IPS DF 19.7 (cell line): ENCODE measurements around the gene MYO5B.

Source experiments
- DNase-seq: peaks from one replicate; pipeline ENCODE4 v3.0.0-alpha.2; 2013; ENCODE audit warnings: low read depth, low spot score

MYO5B gene

GRCh38 chr18:49924293-49924983 lies 270.5 kb downstream of the MYO5B start:
- no peak for DNase-seq

GRCh38 chr18:49922228-49922627 lies 272.7 kb downstream of the MYO5B start:
- no peak for DNase-seq

DNA sequence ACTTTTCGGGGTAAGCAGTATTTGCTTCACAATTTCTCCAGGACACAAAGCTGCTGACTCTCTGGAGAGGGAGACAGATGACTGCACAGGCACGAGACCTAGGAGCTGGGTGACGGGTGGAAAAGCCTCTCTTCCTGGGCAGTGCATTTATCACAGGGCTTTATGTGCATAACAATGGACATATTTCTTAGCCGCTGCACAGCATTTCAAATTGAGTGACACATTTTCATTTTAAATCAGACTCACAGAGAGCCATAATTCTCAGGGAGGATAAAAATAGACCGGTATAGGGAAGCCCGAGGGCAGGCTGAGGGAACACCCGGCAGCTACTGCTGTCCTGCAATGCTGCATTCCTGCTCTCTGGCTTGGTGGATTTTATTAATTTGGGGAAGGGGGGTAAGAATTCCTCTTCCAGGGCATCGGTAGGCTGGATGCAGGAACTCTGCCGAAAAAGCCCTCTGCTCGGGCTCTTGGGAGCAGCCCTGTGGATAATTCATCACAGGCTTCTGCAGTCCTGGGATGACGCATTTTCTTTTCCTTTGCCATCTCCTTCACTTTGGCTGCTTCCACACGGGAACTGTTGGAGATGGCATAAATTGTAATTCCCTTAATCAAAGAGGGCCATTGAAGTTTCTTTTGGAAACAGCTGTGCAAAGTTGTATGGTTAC lies 273.5 kb downstream of the MYO5B start:
- no peak for DNase-seq

- DNase-seq, result no peak
Observed at GRCh38 chr18:49920731-49921130, 274.2 kb downstream of the MYO5B start.

DNA sequence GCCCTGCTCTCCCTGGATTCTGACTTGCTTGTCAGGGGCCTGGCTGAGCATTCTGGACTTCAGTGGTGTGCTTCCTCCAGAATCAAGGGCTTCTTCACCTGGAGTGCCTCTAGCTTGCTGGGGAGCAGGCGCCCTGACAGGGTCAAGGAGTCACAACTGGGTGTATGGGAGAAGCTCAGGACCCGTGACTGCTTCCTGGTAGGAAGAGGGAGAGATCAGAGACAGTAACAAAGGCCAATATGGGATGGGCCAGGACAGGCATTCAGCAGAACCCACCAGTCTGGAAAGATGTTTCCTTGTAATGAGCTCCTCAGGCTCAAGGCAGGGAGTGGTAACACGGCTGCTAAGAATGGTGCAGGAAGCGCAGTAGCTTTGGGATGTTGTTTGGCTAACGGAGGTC lies 277.2 kb downstream of the MYO5B start:
- DNase-seq, result no peak

- DNase-seq, result no peak
Observed at GRCh38 chr18:49915352-49915751, 279.6 kb downstream of the MYO5B start.

DNA sequence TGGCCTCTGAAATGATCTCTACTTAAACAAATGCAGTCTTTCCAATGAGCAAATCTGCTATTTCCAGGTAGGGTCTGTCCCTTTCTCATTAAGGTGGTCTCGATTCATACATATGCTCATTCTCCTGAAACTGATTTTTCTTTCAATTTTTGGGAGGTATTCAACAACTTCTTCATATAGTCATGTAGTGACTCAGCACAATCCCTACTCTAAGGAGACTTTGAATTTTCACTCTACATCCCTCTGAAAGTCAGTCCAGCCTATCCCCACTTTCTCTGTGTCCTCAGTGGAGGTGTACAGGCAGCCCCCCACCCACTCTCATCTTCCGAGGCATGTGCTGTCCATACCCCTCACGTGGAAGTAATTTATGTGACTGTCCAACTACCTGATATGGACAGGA lies 281.7 kb downstream of the MYO5B start:
- no peak for DNase-seq

DNA sequence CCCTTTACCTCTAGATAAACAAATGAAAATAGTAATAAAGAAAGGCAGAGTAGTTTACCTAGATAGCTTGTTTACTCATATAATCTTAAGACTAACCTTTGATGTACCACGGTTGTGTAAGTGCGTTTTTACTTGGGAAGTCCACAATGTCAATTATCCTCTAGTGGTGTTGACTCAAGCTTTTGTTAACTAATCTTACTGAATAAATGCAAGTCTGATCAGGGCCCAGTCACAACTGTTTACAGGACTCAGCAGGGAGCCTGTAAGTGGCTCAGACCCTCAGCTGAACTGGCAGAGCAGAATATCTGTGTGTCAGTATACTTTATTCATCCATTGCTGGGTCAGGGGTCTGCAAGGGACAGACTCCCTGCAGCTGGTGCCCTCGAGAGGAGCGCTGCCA lies 283.5 kb downstream of the MYO5B start:
- no peak for DNase-seq

GRCh38 chr18:49910986-49911385 lies 284.0 kb downstream of the MYO5B start:
- no peak for DNase-seq

- no peak for DNase-seq
Observed at GRCh38 chr18:49910019-49910418, 284.9 kb downstream of the MYO5B start.

DNA sequence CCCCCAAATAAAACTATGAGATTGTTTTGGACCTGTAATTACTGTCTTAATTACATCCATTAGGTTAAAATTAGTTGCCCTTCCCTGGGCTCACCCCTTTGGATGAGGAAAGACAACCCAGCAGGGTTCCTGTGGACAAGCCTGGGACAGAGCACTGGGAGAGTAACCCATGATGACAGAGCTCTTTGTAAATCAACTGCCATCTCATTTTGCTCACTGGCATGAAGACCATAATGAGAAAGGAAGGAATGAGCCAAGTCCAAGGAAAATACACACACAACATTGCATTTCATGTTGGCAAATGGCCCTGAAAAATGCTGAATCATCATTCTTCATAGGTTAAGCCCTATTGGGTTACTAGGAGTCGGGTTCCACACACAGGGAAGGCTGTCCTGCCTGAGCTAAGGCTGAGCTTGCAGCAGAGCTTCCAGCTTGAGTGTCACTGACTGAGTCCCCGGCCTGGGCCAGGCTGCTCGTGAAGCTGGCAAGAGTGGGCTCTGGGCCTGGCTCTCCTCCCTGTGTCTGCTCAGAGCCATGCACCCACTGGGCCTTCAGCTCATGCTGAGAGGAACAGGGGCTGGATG lies 287.5 kb downstream of the MYO5B start:
- DNase-seq, result no peak

DNA sequence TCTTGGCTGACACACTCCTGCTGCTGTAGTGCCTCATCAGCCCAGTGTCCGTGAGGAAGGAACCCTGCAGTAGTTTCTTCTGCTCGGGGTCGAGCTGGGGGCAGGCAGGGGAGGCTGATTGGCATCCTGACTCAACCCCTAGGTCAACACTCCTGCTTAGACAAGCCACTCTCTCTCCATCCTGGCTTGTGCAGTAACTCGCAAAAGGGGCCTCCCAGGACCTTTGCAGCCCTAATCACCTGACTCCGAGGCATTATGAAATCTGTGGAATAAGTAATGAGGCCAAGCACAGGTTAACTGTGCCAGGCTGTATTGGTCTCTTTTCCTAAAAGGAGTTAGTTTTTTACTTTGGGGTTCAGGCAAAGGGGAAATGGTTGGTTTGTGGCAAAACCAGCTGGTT lies 289.2 kb downstream of the MYO5B start:
- no peak for DNase-seq

DNA sequence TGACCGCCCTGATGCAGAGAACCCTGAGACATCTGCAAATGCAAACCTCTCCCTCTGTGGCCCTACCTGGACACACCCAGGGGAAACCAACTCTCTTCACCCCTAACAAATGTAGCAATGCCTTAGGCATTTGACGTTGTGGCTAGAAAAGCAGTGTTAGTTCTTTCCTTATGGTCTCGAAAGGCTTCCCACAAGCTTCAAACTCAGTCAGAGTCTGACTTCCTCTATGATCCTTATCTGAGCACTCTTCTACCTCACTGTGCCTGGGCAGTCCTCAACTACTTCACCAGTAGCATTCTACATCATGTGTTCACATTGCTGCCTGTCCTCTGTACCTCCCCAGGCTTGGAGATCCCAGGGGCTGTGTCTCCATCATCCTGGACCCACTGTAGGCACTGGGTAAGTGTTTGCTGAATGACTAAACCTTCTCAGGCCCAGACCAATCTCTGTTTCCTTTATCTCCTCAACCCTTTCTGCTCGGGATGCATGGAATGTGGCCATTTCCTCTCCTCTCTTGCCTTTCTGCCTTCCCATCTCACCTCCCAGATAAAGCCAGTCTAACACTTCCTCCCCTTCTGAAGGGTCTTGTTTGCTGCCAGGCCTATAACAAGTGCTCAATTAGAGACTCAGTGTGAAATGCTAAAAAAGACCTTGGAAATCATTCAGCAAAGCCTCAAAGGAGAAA lies 289.9 kb downstream of the MYO5B start:
- no peak for DNase-seq

- no peak for DNase-seq
Observed at GRCh38 chr18:49901862-49902340, 293.0 kb downstream of the MYO5B start.

GRCh38 chr18:49899657-49900330 lies 295.2 kb downstream of the MYO5B start:
- no peak for DNase-seq

DNA sequence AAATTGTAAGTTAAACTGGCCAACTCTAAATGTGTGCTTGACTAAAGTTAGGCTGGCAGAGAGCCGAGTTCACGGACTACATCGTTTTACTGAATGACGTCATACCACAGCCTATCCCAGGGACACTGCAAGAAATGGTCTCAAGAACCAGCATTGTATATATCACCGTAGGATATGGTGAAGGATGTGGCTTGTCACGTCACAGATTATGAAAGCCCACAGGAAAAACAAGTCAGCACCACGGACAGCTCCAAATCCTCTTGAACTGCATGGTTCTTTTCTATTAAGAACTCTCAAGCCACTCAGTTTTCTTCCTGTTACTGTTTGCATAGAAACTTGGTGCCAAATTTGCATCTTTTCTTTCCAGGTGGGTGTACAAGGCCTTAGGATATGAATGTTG lies 296.5 kb downstream of the MYO5B start:
- no peak for DNase-seq

GRCh38 chr18:49894517-49895226 lies 300.3 kb downstream of the MYO5B start:
- no peak for DNase-seq

DNA sequence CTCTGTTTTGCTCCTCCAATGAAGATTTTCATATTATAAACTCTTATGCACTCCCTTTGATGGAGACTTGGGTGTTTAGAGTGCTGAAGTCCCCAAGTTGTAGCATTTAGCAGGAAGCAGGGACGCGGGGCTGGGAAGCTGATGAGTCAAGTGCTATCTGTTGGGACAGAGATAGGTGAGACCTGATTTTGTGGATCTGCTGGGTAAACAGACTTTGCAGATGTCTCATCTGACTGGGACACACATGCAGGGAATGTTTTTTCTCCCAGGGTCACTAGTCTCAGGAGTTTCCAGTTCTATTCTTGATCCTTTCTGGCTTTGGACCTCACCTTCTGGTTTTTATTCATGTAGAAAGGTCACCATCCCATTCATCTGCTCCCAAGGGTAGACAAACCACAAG lies 301.9 kb downstream of the MYO5B start:
- no peak for DNase-seq

- no peak for DNase-seq
Observed at GRCh38 chr18:49892148-49892924, 302.6 kb downstream of the MYO5B start.

- DNase-seq, result no peak
Observed at GRCh38 chr18:49890041-49890440, 304.9 kb downstream of the MYO5B start.
